ENCODE data around the gene HCRTR1.

HCRTR1 gene

DNA sequence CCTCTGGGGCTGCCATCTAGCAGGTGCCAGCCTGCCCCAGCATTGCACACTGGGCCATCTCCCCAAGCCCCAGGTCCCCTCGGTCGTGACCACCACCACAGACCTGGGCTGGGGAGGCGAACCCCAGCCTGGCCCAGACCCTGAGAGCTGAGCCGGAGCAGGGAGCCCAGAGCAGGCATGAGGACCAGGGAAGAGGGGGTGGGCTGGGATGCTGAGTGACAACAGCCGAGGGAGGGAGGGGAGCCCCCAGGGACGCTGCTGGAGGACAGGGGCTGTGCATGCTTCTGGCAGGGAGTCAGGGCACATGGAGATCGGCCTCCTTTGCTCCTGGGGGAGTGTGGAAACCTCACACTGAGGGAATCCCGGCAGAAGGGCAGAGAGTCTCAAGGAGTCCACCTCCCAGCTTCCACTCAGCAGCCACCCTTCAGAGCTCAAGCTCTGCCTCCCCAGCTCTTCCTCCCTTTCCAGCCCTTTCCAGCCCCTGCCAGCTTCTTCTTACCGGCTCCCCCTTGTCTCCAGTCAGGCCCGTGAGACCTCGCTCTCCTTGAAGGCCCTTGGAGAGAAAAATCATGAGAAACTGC, 50.9 kb downstream of the HCRTR1 start:
- TF ChIP-seq, protein P1, sequence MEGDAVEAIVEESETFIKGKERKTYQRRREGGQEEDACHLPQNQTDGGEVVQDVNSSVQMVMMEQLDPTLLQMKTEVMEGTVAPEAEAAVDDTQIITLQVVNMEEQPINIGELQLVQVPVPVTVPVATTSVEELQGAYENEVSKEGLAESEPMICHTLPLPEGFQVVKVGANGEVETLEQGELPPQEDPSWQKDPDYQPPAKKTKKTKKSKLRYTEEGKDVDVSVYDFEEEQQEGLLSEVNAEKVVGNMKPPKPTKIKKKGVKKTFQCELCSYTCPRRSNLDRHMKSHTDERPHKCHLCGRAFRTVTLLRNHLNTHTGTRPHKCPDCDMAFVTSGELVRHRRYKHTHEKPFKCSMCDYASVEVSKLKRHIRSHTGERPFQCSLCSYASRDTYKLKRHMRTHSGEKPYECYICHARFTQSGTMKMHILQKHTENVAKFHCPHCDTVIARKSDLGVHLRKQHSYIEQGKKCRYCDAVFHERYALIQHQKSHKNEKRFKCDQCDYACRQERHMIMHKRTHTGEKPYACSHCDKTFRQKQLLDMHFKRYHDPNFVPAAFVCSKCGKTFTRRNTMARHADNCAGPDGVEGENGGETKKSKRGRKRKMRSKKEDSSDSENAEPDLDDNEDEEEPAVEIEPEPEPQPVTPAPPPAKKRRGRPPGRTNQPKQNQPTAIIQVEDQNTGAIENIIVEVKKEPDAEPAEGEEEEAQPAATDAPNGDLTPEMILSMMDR (IDR thresholded peaks at IDR 0.05; ENCODE audit: low read depth, low read length): no peak
- H3K4me3 ChIP-seq (replicated peaks in 1 of 2; ENCODE audit: low read depth in 2 of 2, low read length in 2 of 2): no peak overlapping the region
- no peak for DNase-seq (ENCODE audit: low read depth in 2 of 2)

DNA sequence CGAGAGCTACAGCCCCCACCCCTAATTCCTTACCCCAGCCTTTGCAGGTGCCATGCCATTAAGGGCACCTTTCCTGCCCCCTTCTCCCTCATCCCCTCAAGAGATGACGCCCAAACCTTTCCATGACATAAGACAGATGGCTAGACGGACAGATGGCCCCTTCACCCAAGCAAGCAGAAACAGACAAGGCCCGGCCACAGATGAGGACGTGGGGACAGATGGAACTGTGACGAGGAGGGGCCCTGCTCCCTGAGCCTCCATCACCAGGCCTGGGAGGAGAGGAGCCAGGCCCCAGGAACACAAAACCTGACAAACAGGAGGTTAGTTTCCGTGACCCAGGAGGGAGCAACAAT, 51.9 kb downstream of the HCRTR1 start:
- TF ChIP-seq, protein P1 (IDR thresholded peaks at IDR 0.05; ENCODE audit: low read depth, low read length): no peak
- DNase-seq (ENCODE audit: low read depth in 2 of 2): no peak
- no peak overlapping the region for H3K4me3 ChIP-seq (replicated peaks in 1 of 2; ENCODE audit: low read depth in 2 of 2, low read length in 2 of 2)

DNA sequence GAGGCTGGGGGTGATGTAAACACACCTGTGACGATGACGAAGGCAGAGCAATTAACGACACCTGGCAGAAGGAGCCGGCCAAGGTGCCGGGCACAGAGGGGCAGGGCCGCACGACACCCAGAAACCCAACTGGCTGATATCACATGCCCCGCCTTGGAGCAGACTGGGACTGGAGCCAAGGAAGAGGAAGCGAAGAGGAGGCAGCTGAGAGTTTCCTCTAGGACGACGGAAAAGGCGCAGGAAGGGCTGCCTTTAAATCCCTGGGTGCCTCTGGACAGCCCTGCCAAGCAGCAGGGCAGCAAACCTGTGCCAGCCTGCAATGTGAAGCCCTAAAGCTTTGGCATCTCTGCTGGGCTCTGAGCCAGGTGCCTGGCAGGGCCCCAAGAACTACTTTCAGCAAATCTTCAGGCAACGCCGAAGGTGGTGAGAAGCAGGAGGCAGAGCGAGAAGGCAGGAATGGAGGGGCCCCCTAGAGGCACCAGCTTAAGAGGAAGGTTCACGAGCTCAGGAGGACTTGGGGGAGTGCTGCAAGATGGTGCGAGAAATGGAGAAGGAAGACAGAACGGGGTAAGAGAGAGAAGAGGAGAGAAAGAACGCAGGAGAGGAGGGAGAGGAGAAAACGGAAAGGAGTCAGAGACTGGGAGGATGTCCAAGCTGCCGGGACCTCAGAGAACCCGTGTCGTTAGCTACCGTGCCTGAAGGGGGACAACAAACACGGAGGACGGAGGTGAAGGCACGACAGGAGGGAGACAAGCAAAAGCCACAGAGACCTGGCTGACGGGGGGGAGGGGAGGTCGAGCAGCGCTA, 52.5 kb downstream of the HCRTR1 start:
- TF ChIP-seq, protein P1 (IDR thresholded peaks at IDR 0.05; ENCODE audit: low read depth, low read length): peak; percentile 20
- DNase-seq (ENCODE audit: low read depth in 2 of 2): peak; percentile 63 to 73
- peak overlapping the region; percentile 17 to 37 for H3K4me3 ChIP-seq (replicated peaks in 1 of 2; ENCODE audit: low read depth in 2 of 2, low read length in 2 of 2)

DNA sequence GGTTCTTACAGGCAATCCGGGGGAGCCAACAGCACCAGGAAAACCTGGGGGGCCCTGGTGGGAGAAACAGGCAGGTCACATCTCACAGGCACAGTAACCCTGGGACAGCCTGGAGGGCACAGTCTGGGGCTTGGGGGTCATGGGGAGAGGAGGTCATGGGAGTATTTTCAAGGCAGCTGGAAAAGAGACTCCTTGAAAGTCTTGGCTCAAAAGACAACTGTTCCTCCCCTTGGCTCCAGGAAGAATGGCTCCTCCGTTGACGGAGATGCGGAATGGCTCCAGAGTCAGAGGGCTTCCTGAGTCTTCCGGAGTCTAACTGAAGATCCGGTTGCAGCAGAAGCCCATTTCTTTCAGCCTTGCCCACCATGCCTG, 53.1 kb downstream of the HCRTR1 start:
- peak overlapping the region in 1 of 2 donors; percentile 37 for H3K4me3 ChIP-seq (replicated peaks in 1 of 2; ENCODE audit: low read depth in 2 of 2, low read length in 2 of 2)
- peak in 1 of 2 donors; percentile 17 for DNase-seq (ENCODE audit: low read depth in 2 of 2)
- TF ChIP-seq, protein P1 (IDR thresholded peaks at IDR 0.05; ENCODE audit: low read depth, low read length): no peak

DNA sequence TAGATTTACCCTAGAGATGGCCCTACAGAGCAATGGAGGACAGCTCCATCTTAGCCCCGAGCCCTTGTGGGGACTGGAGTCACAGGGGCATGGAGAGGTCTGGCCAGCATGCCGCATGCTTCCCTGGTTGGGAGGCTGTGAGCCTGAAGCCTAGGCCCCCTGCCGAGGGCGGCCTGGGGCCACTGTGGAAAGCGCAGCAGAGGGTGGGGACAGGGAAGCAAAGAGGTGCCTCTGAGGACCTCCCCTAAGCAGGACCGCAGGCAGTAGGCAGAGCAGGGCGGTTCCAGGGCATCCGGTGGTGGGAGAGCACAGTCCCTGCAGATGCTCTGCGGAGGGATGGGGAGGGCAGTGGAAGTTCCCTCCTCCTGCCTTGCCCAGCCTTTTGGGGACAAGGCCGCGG, 53.7 kb downstream of the HCRTR1 start:
- no peak for DNase-seq (ENCODE audit: low read depth in 2 of 2)
- H3K4me3 ChIP-seq (replicated peaks in 1 of 2; ENCODE audit: low read depth in 2 of 2, low read length in 2 of 2): no peak overlapping the region
- TF ChIP-seq, protein P1 (IDR thresholded peaks at IDR 0.05; ENCODE audit: low read depth, low read length): no peak

DNA sequence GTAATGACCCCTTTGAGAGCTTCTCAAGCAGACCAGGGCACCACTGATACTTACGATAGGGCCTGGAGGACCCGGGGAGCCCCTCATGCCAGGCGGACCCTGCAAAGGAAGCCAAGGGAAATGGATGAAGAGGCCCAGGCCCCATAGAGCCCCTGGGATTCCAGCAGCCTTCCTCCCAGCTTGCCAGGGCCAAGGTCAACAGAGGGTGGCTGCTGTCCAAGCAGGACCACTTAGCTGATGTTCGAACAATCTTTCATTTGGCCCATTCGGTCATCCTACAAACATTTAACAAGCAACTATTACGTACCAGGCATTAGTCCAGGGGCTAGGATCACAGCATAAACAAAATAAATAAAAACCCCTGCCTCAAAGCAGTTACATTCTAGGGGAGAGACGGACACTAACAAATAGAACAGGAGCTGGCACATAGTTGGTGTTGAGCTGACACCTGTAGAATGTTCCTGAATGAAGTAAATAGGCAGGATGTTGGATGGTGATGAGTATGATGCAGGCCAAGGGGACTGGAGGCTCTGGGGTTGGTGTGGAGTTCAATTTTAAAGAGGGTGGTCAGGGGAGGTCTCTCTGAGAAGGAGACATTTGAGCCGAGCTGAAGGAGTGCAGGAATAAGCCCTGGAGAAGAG, 54.2 kb downstream of the HCRTR1 start:
- no peak for DNase-seq (ENCODE audit: low read depth in 2 of 2)
- no peak overlapping the region for H3K4me3 ChIP-seq (replicated peaks in 1 of 2; ENCODE audit: low read depth in 2 of 2, low read length in 2 of 2)
- TF ChIP-seq, protein P1 (IDR thresholded peaks at IDR 0.05; ENCODE audit: low read depth, low read length): no peak
